ENCODE results near the gene MORN4.

DNA sequence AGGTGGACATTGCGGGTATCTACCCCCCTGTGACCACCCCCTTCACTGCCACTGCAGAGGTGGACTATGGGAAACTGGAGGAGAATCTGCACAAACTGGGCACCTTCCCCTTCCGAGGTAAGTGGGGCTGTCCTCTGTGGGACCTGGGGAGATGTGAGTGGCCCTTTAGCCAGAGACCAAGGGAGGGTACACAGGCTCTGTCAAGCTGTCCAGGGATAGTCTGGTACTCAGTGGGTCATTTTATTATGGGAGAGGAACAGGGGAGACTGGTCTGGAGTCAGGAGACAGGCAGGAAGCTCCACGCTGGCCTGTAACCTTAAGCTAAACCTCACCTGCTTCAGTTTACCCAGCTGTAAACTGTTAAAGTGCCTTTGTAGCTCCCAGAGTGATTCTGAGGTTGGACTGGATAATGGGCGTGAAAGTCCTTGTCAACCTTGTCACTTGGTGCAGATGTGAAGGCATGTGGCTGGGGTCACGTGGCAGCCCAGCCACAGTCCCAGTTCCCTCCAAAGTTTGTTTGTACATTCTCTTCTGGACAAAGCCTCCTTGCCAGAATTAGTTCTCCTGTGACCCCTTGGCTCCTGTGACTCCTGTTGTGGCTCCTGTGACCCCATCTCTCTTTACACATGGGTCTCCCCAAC, 48.4 kb downstream of the MORN4 start:
- TF ChIP-seq POLR2A (IDR thresholded peaks at IDR 0.05; ENCODE audit: low read depth) = no peak
- no peak for TF ChIP-seq EP300 (IDR thresholded peaks at IDR 0.05)
- TF ChIP-seq, protein P1, sequence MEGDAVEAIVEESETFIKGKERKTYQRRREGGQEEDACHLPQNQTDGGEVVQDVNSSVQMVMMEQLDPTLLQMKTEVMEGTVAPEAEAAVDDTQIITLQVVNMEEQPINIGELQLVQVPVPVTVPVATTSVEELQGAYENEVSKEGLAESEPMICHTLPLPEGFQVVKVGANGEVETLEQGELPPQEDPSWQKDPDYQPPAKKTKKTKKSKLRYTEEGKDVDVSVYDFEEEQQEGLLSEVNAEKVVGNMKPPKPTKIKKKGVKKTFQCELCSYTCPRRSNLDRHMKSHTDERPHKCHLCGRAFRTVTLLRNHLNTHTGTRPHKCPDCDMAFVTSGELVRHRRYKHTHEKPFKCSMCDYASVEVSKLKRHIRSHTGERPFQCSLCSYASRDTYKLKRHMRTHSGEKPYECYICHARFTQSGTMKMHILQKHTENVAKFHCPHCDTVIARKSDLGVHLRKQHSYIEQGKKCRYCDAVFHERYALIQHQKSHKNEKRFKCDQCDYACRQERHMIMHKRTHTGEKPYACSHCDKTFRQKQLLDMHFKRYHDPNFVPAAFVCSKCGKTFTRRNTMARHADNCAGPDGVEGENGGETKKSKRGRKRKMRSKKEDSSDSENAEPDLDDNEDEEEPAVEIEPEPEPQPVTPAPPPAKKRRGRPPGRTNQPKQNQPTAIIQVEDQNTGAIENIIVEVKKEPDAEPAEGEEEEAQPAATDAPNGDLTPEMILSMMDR (IDR thresholded peaks at IDR 0.05) = no peak
